Heart left ventricle (tissue), 16 donors: ENCODE results near the gene TEAD1. TPM values are rescaled to one million over a fixed set of nuclear protein-coding genes. Genes with fewer than 3 reads are reported as not detected.

Experiments used
- ATAC-seq, 4 donors: fragments of 200-7000 bp; cut with Tn5 transposase; one replicate each; pipeline ENCODE4 v1.9.1; 2020 to 2022; ENCODE audit warnings: moderate library complexity in 4 of 4, mild to moderate bottlenecking in 3 of 4, moderate number of reproducible peaks in 1 of 4
- DNase-seq, 5 donors: peaks; one replicate each; pipeline ENCODE4 v3.0.0-alpha.2; 2020
- H3K27ac ChIP-seq, 12 donors: fragments of 200-600 bp; sonication (generic) in 4 of 12; one replicate each; pipeline versions ENCODE4 v1.5.0 to v1.8.0; 2016 to 2022; ENCODE audit warnings: mild to moderate bottlenecking in 2 of 12
- H3K27me3 ChIP-seq, 9 donors: fragments of 200-600 bp; sonication (generic) in 2 of 9; one replicate each; pipeline versions ENCODE4 v1.5.1 to v1.8.0; 2016 to 2022; ENCODE audit warnings: mild to moderate bottlenecking in 3 of 9
- H3K36me3 ChIP-seq, 9 donors: fragments of 200-600 bp; sonication (generic) in 2 of 9; one replicate each; pipeline versions ENCODE4 v1.5.0 to v1.8.0; 2018 to 2022; ENCODE audit warnings: mild to moderate bottlenecking in 2 of 9
- H3K4me1 ChIP-seq, 12 donors: fragments of 200-600 bp; sonication (generic) in 4 of 12; one replicate each; pipeline versions ENCODE4 v1.5.0 to v1.8.0; 2016 to 2022; ENCODE audit warnings: mild to moderate bottlenecking in 3 of 12
- H3K4me3 ChIP-seq, 12 donors: fragments of 200-600 bp; sonication (generic) in 4 of 12; one replicate each; pipeline versions ENCODE4 v1.5.0 to v1.8.0; 2017 to 2022; ENCODE audit warnings: mild to moderate bottlenecking in 9 of 12, moderate library complexity in 4 of 12
- H3K9me3 ChIP-seq, 12 donors: fragments of 200-600 bp; sonication (generic) in 4 of 12; one replicate each; pipeline versions ENCODE4 v1.5.0 to v1.8.0; 2016 to 2022; ENCODE audit warnings: mild to moderate bottlenecking in 1 of 12
- POLR2A ChIP-seq, 2 donors: fragments of 450-650 bp; IDR thresholded peaks; one replicate each; pipeline ENCODE4 v1.6.1; 2017; ENCODE audit warnings: antibody characterized with exemption in 2 of 2, mild to moderate bottlenecking in 2 of 2, moderate library complexity in 2 of 2
- WGBS, 4 donors: extraction: QIAGEN DNeasy Blood & Tissue Kit in 2 of 4; methylation state at CpG; one replicate each; pipeline versions ENCODE4 v1.1.5 to v1.1.7; 2013 to 2018; 5-methylcytosine and 5-hydroxymethylcytosine counted together
- intact Hi-C, 10 donors: fragments of 100-400 bp; cut with DNase I; formaldehyde crosslinking; loops; one replicate each; pipeline versions ENCODE4 v1.11.1 to v1.14.2; 2022
- polyA plus RNA-seq, 2 donors: library from polyadenylated mRNA; stranded (reverse); fragments of 200-250 nt; gene quantifications; one replicate each; pipeline ENCODE4 v1.2.3, GENCODE V29; 2013
- total RNA-seq, 9 donors: library from RNA; depleted of rRNA in 2 of 9; stranded (reverse); fragments of >200 nt in 2 of 9; fragmentation: NEBNext Ultra II Directional in 3 of 9; extraction: Animal tissue kit (Norgen Biotek cat#: 25700) in 3 of 9; gene quantifications; one replicate each; pipeline versions ENCODE4 v1.1.0 to v1.2.4, GENCODE V29; 2016 to 2023
- TF ChIP-seq, protein P1 (sequence below), 12 donors: fragments of 200-600 bp; sonication (generic) in 4 of 12; IDR thresholded peaks; one replicate each; pipeline versions ENCODE4 v1.5.0 to v1.8.0; 2018 to 2022; ENCODE audit warnings: antibody characterized with exemption in 12 of 12, mild to moderate bottlenecking in 5 of 12
- donor health status: ischemic (EF 13 %, LVEDD 7.1; RV severe dilation, severe dysfunction).
- donor health status: healthy with polysubstance abuse.
- donor health status: DM: no; HTN: yes; CAD: no.
- donor health status: DM: no; HTN: no; CAD: no.
- donor health status: ischemic (EF 25% LVEDD 6.9; RV normal size, moderate dysfunction).
- donor health status: ischemic (EF 25% LVEDD 5.7; RV mildly dilated, moderate dysfunction).
- donor health status: healthy.
- donor health status: DM: yes; HTN: yes; CAD: no.
- donor health status: ischemic (EF 35%, LVEDD 5.7; RV mildly dilated, moderate dysfunction).
- donor health status: nonischemic (EF 11% LVEDD 7.7; RV severe dilation, severe dysfunction).
- donor health status: DM: yes; HTN: yes; CAD: no.
- donor health status: PGD.
- donor health status: ischemic (EF 29% LVEDD 5.4; RV normal size, mild dysfunction).
- donor health status: nonischemic (EF 23%, LVEDD 6.1; RV moderate dilation, normal function).

TEAD1 gene
- total and polyA plus RNA-seq, 11 donors: 14.4 to 161 (median 113) TPM

GRCh38 chr11:12727563-12728211 is 53.5 kb downstream of the TEAD1 start:
- Histone ChIP-seq H3K27ac (peak overlapping the region in 1 of 12 donors; percentile 63), H3K9me3 (no peaks in the 10 kb centered on the region), H3K36me3 (no peaks in the 10 kb centered on the region), H3K27me3 (no peaks in the 10 kb centered on the region), H3K4me1 (peaks cover 11 to 67% (median 51%) of the 10 kb centered on the region in 12 donors), H3K4me3 (no peak overlapping the region)
- intact Hi-C loops: no loop called here
- TF ChIP-seq, protein P1, sequence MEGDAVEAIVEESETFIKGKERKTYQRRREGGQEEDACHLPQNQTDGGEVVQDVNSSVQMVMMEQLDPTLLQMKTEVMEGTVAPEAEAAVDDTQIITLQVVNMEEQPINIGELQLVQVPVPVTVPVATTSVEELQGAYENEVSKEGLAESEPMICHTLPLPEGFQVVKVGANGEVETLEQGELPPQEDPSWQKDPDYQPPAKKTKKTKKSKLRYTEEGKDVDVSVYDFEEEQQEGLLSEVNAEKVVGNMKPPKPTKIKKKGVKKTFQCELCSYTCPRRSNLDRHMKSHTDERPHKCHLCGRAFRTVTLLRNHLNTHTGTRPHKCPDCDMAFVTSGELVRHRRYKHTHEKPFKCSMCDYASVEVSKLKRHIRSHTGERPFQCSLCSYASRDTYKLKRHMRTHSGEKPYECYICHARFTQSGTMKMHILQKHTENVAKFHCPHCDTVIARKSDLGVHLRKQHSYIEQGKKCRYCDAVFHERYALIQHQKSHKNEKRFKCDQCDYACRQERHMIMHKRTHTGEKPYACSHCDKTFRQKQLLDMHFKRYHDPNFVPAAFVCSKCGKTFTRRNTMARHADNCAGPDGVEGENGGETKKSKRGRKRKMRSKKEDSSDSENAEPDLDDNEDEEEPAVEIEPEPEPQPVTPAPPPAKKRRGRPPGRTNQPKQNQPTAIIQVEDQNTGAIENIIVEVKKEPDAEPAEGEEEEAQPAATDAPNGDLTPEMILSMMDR (IDR thresholded peaks at IDR 0.05): no peak
- no peak for TF ChIP-seq POLR2A (IDR thresholded peaks at IDR 0.05)
- DNase-seq: no peak
- peak in 1 of 4 donors; percentile 37 for ATAC-seq
- 37 to 51% (median 43%) methylated on average over 5 of the region's 5 CpGs for WGBS, 4 donors

DNA sequence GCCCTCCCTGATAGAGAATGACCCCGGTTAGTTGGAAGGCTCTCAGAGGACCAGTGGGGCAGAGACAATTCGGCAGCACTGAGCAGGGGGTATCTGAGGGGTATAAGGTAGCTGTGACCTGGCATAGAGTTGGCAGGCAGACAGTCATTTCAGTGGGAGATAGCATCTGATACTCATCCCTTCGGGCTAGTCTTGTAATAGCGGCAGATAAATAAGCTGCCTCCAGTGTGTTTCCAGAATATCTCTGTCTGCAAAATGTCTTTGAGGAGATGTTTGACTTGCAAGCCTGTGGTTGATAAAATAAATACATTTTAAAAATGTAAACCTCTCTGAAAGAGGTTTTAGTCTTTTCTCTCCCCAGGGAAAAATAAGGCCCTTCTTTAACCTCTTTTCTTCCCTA is 54.2 kb downstream of the TEAD1 start:
- no peak for DNase-seq
- intact Hi-C loops: no loop called here
- H3K4me3 ChIP-seq: no peak overlapping the region
- no peaks in the 10 kb centered on the region for H3K9me3 ChIP-seq
- TF ChIP-seq, protein P1 (IDR thresholded peaks at IDR 0.05): no peak
- no peak for TF ChIP-seq POLR2A (IDR thresholded peaks at IDR 0.05)
- peaks cover 10 to 66% (median 46%) of the 10 kb centered on the region in 12 donors for H3K4me1 ChIP-seq
- H3K27me3 ChIP-seq: no peaks in the 10 kb centered on the region
- H3K27ac ChIP-seq: peak overlapping the region in 1 of 12 donors; percentile 63
- no peak for ATAC-seq
- no peaks in the 10 kb centered on the region for H3K36me3 ChIP-seq
- WGBS, 4 donors: 61 to 74% (median 64%) methylated on average over 4 of the region's 4 CpGs

GRCh38 chr11:12729941-12730340 is 55.7 kb downstream of the TEAD1 start:
- intact Hi-C loops: no loop called here

DNA sequence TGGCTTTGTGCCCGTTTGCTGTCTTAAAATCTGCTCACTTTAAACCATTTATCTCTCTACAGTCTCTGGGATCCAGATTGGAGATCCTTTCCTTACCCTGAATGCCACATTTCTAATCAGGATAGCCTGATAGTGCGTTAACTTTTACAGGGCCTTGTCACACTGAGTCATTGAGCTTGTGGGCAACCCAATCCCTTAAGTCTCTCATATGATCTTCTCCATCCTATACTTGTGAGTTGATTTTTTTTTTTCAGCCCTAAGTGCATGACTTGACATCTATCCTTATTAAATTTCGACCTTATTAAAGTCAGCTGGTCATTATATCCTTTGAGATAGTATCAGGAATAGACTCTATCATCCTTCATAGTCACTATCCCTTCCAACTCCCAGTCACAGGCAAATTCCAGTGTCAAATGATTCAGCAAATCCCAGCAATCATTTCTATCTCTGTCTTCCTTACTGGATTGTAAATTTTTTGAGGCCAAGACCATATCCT is 57.7 kb downstream of the TEAD1 start:
- no peak for DNase-seq
- Histone ChIP-seq H3K4me1 (peaks cover 0 to 36% (median 17%) of the 10 kb centered on the region in 12 donors), H3K9me3 (no peaks in the 10 kb centered on the region), H3K36me3 (no peaks in the 10 kb centered on the region), H3K27ac (no peak overlapping the region), H3K4me3 (no peak overlapping the region), H3K27me3 (no peaks in the 10 kb centered on the region)
- TF ChIP-seq, protein P1 (IDR thresholded peaks at IDR 0.05): no peak
- no peak for TF ChIP-seq POLR2A (IDR thresholded peaks at IDR 0.05)
- 86 to 96% (median 90%) methylated on average over 3 of the region's 3 CpGs for WGBS, 4 donors
- intact Hi-C loops: no loop called here
- ATAC-seq: no peak

More at GRCh38 chr11:12729941-12730340, 55.7 kb downstream of the TEAD1 start:
- Histone ChIP-seq H3K9me3 (no peaks in the 10 kb centered on the region), H3K27me3 (no peaks in the 10 kb centered on the region), H3K27ac (peak overlapping the region in 1 of 12 donors; percentile 63), H3K4me3 (no peak overlapping the region), H3K4me1 (peaks cover 3 to 53% (median 31%) of the 10 kb centered on the region in 12 donors), H3K36me3 (no peaks in the 10 kb centered on the region)
- ATAC-seq (no peak), DNase-seq (no peak)
- no peak for TF ChIP-seq POLR2A (IDR thresholded peaks at IDR 0.05)
- TF ChIP-seq, protein P1 (IDR thresholded peaks at IDR 0.05): no peak
- 94 to 98% (median 97%) methylated on average over 5 of the region's 5 CpGs for WGBS, 4 donors
